ENCODE results near the gene PREX1.

DNA sequence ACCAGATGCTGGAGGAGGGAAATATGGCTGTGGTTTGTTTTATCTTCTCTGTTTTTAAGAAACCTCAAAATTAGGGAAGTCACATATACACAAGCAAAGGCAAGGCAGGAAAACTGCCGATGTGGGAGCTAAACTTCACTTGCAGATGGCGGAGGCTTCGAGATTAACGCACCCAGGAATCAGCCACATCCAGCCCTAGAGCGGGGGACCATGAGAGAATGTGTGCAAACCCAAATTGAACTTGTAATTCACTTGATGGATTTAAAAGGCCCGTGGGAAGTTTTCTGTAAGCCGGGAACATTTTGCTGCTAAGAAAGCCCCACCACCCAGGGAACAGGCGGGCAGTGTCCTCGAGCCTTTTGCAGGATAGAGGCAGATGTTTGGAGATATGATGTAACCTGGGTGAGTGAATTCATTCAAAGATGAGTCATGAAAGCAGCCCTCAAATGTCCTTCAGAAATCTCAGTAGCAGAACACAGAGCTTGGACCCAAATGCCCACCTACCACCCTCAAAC is 39.9 kb downstream of the PREX1 start:
- TF ChIP-seq, protein P1, sequence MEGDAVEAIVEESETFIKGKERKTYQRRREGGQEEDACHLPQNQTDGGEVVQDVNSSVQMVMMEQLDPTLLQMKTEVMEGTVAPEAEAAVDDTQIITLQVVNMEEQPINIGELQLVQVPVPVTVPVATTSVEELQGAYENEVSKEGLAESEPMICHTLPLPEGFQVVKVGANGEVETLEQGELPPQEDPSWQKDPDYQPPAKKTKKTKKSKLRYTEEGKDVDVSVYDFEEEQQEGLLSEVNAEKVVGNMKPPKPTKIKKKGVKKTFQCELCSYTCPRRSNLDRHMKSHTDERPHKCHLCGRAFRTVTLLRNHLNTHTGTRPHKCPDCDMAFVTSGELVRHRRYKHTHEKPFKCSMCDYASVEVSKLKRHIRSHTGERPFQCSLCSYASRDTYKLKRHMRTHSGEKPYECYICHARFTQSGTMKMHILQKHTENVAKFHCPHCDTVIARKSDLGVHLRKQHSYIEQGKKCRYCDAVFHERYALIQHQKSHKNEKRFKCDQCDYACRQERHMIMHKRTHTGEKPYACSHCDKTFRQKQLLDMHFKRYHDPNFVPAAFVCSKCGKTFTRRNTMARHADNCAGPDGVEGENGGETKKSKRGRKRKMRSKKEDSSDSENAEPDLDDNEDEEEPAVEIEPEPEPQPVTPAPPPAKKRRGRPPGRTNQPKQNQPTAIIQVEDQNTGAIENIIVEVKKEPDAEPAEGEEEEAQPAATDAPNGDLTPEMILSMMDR (conservative IDR thresholded peaks at IDR 0.05; ENCODE audit: low read length): no peak
- TF ChIP-seq EZH2phosphoT487 (IDR thresholded peaks at IDR 0.05; ENCODE audit: borderline replicate concordance, low read depth, low read length): no peak

Measured in OCI-LY7 (cell line).